ENCODE results near the gene FAM184A. TPM values are rescaled to one million over a fixed set of nuclear protein-coding genes. Genes with fewer than 3 reads are reported as not detected.

FAM184A gene
- total and polyA plus RNA-seq, 9 of the 15 experiments (the other 6 are each of a cell fraction or from before 2014, with no cell fraction given): 6.4 to 18.7 (median 13.1) TPM

DNA sequence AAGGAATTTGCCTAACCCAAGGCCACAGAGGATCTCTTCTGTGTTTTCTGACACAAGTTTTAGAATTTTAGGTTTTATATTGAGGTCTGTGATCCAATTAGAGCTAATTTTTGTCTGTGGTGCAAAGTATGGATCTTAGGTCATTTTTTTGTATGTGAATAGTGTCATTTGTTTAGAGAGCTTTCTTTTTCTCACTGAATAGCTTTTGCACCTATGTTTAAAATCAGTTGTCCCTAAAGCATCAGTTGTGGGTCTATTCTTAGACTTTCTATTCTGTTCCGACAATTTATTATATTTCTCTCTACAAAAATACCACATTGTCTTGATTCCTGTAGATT is 143.2 kb downstream of the FAM184A start (continued):
- TF ChIP-seq SRSF9 (IDR thresholded peaks at IDR 0.05; ENCODE audit: borderline replicate concordance, low read depth, low read length) (no peak), ZEB2 (IDR thresholded peaks at IDR 0.05) (peak; percentile 15; the same call in 1 of the 2 replicates), PML (IDR thresholded peaks at IDR 0.05; ENCODE audit: low read length) (peak; percentile 9; the same call in 1 of the 2 replicates)

GRCh38 chr6:118934461-118935330 is 143.8 kb downstream of the FAM184A start, which contains the start of gene MCM9:
TSS of gene MCM9 (minus strand) at chr6:118935159. CDS start at chr6:118931723, 3,436 bp downstream.
- Histone ChIP-seq H3K27ac (ENCODE audit: extremely low read depth, low read depth, low read length) (peak within 1 kb of the TSS; percentile 99), H3K9me1 (ENCODE audit: control insufficient read depth, insufficient read depth, low read length) (no peaks in the 10 kb centered on the region), H3K27me3 (ENCODE audit: control insufficient read depth in 2 of 2, insufficient read depth in 2 of 2, low read length in 2 of 2) (no peaks in the 10 kb centered on the region), H3K9me3 (replicated peaks; ENCODE audit: control insufficient read depth, insufficient read depth, low read depth, low read length) (peaks cover 12% of the 10 kb centered on the region), H2AFZ (ENCODE audit: low read depth, low read length) (peak within 1 kb of the TSS; percentile 99), H3K4me2 (ENCODE audit: insufficient read depth, low read length) (peak within 1 kb of the TSS; percentile 95), H3K79me2 (ENCODE audit: control insufficient read depth, insufficient read depth, low read length) (peaks cover 49% of the 10 kb centered on the region), H3K4me1 (replicated peaks in 1 of 2; ENCODE audit: control insufficient read depth in 2 of 2, insufficient read depth in 2 of 2, low read length in 2 of 2) (peaks cover 8 to 14% of the 10 kb centered on the region in 2 experiments; a peak in 4 of 5 replicates), H3K4me3 (peak within 1 kb of the TSS; percentile 75), H3K9ac (ENCODE audit: insufficient read depth in 1 of 2, low read depth in 2 of 2, low read length in 2 of 2) (peak within 1 kb of the TSS; percentile 98 to 100), H4K20me1 (replicated peaks; ENCODE audit: control insufficient read depth, insufficient read depth, low read length) (no peaks in the 10 kb centered on the region), H3K36me3 (ENCODE audit: control insufficient read depth, insufficient read depth, low read length) (peaks cover 33% of the 10 kb centered on the region)
- ChIA-PET CTCF (ENCODE audit: low intra/inter-chr PET ratio) (no interaction called here), POLR2A (interaction anchor here (0.8 to 1.6 kb wide), 4 partner anchors 11 to 40 kb away, joined by 3 to 5 read pairs (median 3); partner anchors contain the start of gene ASF1A)
- DNase-seq (ENCODE audit: extremely low read depth in 1 of 4, low spot score in 3 of 4): peak; percentile 96 to 97 (median 96)
- in situ Hi-C loops (cut with MboI): no loop called here
- FAIRE-seq: peak; percentile 88
- WGBS (ENCODE audit: insufficient coverage, low coverage, missing lambda C conversion rate): under 1% methylated on average over 51 of the region's 95 CpGs
- peak; percentile 98 for ATAC-seq
- intact Hi-C loops (cut with micrococcal nuclease): loop anchor here (2.0 to 10.0 kb wide), 2 partner anchors 40 to 790 kb away; partner anchors contain the start of gene ASF1A
- TSS peak; percentile 57 for BruUV-seq (replicated peaks)
- TF ChIP-seq CHD4 (IDR thresholded peaks at IDR 0.05; ENCODE audit: insufficient read depth, insufficient replicate concordance, low read depth, low read length, poor library complexity, severe bottlenecking) (no peak), RBBP5 (IDR thresholded peaks at IDR 0.05; ENCODE audit: borderline replicate concordance, insufficient read depth, low read length, poor library complexity, severe bottlenecking) (peak; percentile 84), THAP12 (CRISPR knock-in tag; IDR thresholded peaks at IDR 0.05) (peak; percentile 77; the same call in 1 of the 2 replicates), ZBTB1 (CRISPR knock-in tag; IDR thresholded peaks at IDR 0.05; ENCODE audit: borderline replicate concordance, low read depth) (0 out of 2 replicates have a peak, but pooled peaks have one; percentile 82), SPI1 (IDR thresholded peaks at IDR 0.05; ENCODE audit: borderline replicate concordance, low read depth, low read length) (peak; percentile 31; the same call in 1 of the 2 replicates), ZNF740 (CRISPR knock-in tag; IDR thresholded peaks at IDR 0.05) (no peak), ZNF740 (tag; IDR thresholded peaks at IDR 0.05) (no peak), ZNF282 (CRISPR knock-in tag; IDR thresholded peaks at IDR 0.05) (no peak), ZNF197 (CRISPR knock-in tag; IDR thresholded peaks at IDR 0.05; ENCODE audit: low read depth) (peak; percentile 31; the same call in 1 of the 2 replicates)
- TF ChIP-seq, protein P1, sequence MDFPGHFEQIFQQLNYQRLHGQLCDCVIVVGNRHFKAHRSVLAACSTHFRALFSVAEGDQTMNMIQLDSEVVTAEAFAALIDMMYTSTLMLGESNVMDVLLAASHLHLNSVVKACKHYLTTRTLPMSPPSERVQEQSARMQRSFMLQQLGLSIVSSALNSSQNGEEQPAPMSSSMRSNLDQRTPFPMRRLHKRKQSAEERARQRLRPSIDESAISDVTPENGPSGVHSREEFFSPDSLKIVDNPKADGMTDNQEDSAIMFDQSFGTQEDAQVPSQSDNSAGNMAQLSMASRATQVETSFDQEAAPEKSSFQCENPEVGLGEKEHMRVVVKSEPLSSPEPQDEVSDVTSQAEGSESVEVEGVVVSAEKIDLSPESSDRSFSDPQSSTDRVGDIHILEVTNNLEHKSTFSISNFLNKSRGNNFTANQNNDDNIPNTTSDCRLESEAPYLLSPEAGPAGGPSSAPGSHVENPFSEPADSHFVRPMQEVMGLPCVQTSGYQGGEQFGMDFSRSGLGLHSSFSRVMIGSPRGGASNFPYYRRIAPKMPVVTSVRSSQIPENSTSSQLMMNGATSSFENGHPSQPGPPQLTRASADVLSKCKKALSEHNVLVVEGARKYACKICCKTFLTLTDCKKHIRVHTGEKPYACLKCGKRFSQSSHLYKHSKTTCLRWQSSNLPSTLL (IDR thresholded peaks at IDR 0.05): no peak

All from K562 (cell line).